Left lung (tissue), 10 donors: ENCODE results near the gene LILRB5. TPM values are rescaled to one million over a fixed set of nuclear protein-coding genes. Genes with fewer than 3 reads are reported as not detected.
"Not testable (repeated sequence)": the region's sequence is repeated elsewhere in the genome, so short reads cannot be mapped to it uniquely, and the experiment has no call there.

Experiments
- ATAC-seq: fragments of 200-7000 bp; cut with Tn5 transposase; one replicate; pipeline ENCODE4 v1.9.1; 2020; ENCODE audit warnings: moderate library complexity
- DNase-seq, 4 donors: peaks; one replicate each; pipeline ENCODE4 v3.0.0-alpha.2; 2013 to 2020
- H3K27ac ChIP-seq, 2 donors: fragments of 200-600 bp; sonication (generic) in 1 of 2; one replicate each; pipeline versions ENCODE4 v1.5.0 to v1.8.0; 2020 to 2021
- H3K27me3 ChIP-seq, 2 donors: fragments of 200-600 bp; sonication (generic) in 1 of 2; one replicate each; pipeline versions ENCODE4 v1.5.0 to v1.8.0; 2020 to 2021
- H3K36me3 ChIP-seq, 2 donors: fragments of 200-600 bp; sonication (generic) in 1 of 2; one replicate each; pipeline versions ENCODE4 v1.5.0 to v1.8.0; 2020 to 2021
- H3K4me1 ChIP-seq, 2 donors: fragments of 200-600 bp; one replicate each; pipeline ENCODE4 v1.8.0; 2021
- H3K4me3 ChIP-seq, 2 donors: fragments of 200-600 bp; sonication (generic) in 1 of 2; one replicate each; pipeline versions ENCODE4 v1.5.0 to v1.8.0; 2020 to 2021; ENCODE audit warnings: mild to moderate bottlenecking in 1 of 2
- H3K9me3 ChIP-seq, 2 donors: fragments of 200-600 bp; sonication (generic) in 1 of 2; one replicate each; pipeline versions ENCODE4 v1.5.0 to v1.8.0; 2020 to 2021
- intact Hi-C, 2 donors: fragments of 100-400 bp; cut with DNase I; formaldehyde crosslinking; loops; one replicate each; pipeline versions ENCODE4 v1.11.2 to v1.14.2; 2022
- polyA plus RNA-seq, 6 donors: library from polyadenylated mRNA; unstranded; fragments of 120-200 nt; gene quantifications; one replicate each; pipeline ENCODE4 v1.2.1, GENCODE V29; 2013; ENCODE audit not compliant: insufficient read length in 6 of 6
- total RNA-seq, 2 donors: library from RNA; stranded (reverse); fragmentation: NEBNext Ultra II Directional; extraction: Animal tissue kit (Norgen Biotek cat#: 25700); gene quantifications; one replicate each; pipeline ENCODE4 v1.2.1, GENCODE V29; 2021
- TF ChIP-seq, protein P1 (sequence below), 2 donors: fragments of 200-600 bp; sonication (generic) in 1 of 2; IDR thresholded peaks; one replicate each; pipeline versions ENCODE4 v1.5.0 to v1.8.0; 2021; ENCODE audit warnings: antibody characterized with exemption in 2 of 2
- donor health status: DM: no; HTN: yes; CAD: no.
- donor health status: DM: no; HTN: no; CAD: no.

Gene LILRB5
- total and polyA plus RNA-seq, 8 donors = 3.3 to 16.5 (median 4.7) TPM

GRCh38 chr19:54282686-54283470, 25.8 kb upstream of the LILRB5 start:
- H3K4me3 ChIP-seq = no peak overlapping the region
- intact Hi-C loops = no loop called here
- H3K27me3 ChIP-seq = peaks cover 0 to 52% of the 10 kb centered on the region in 2 donors

GRCh38 chr19:54281729-54282075, 24.6 kb upstream of the LILRB5 start:
- intact Hi-C loops, DNase-seq, ATAC-seq, H3K9me3 ChIP-seq, H3K4me3 ChIP-seq: not testable (repeated sequence)
- Histone ChIP-seq H3K27ac (peak overlapping the region in 1 of 2 donors; percentile 95), H3K36me3 (peaks cover 0 to 24% of the 10 kb centered on the region in 2 donors), H3K4me1 (peaks cover 0 to 50% of the 10 kb centered on the region in 2 donors), H3K27me3 (peaks cover 0 to 63% of the 10 kb centered on the region in 2 donors)

More at GRCh38 chr19:54282686-54283470, 25.8 kb upstream of the LILRB5 start:
- peak overlapping the region in 1 of 2 donors; percentile 95 for H3K27ac ChIP-seq
- ATAC-seq (no peak), DNase-seq (peak in 1 of 4 donors; percentile 28)
- TF ChIP-seq, protein P1, sequence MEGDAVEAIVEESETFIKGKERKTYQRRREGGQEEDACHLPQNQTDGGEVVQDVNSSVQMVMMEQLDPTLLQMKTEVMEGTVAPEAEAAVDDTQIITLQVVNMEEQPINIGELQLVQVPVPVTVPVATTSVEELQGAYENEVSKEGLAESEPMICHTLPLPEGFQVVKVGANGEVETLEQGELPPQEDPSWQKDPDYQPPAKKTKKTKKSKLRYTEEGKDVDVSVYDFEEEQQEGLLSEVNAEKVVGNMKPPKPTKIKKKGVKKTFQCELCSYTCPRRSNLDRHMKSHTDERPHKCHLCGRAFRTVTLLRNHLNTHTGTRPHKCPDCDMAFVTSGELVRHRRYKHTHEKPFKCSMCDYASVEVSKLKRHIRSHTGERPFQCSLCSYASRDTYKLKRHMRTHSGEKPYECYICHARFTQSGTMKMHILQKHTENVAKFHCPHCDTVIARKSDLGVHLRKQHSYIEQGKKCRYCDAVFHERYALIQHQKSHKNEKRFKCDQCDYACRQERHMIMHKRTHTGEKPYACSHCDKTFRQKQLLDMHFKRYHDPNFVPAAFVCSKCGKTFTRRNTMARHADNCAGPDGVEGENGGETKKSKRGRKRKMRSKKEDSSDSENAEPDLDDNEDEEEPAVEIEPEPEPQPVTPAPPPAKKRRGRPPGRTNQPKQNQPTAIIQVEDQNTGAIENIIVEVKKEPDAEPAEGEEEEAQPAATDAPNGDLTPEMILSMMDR (IDR thresholded peaks at IDR 0.05) = no peak
- peaks cover 0 to 45% of the 10 kb centered on the region in 2 donors for H3K4me1 ChIP-seq
- H3K36me3 ChIP-seq = peaks cover 0 to 14% of the 10 kb centered on the region in 2 donors
- no peaks in the 10 kb centered on the region for H3K9me3 ChIP-seq

DNA sequence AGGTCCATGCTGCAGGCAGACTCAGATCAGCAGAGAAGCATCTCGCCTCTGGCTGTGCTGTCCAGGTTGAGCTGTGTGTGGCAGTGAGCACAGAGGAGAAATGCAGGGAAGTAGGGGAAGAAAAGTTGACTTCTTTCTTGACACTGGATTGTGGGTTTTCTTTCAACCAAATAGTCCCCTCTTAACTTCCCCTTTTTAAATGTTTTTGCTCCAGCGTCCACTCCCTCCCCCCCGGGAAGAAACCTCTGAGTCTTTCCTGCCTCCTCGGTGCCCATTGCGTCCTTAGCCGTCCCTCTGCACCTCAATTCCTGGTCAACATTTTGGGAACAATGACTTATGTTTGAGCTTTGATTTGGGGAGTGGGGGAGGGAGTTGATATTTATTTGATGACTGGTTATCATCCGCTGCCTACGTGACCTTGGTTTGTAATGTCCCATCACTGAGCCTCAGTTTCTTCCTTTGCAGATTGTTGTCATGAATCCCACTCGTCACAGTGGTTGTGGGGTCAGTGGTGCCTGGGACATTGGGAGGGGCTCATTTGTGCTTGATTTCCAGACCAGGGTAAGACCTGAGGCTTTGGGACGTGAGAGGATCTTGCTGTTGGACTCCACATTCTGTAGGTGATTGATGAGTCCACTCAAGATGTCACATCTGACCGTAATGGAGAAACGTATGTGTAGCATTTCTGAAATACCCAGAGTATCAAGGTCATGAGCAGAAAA, 24.1 kb upstream of the LILRB5 start, which contains the start of gene LILRB2:
TSS of gene LILRB2 (minus strand) at position 104 of the 722 bp plus-strand sequence. CDS start 614 bp downstream, outside the sequence.
- ATAC-seq = peak; percentile 48

GRCh38 chr19:54280441-54280840, 23.4 kb upstream of the LILRB5 start:
- intact Hi-C loops = not testable (repeated sequence)

More for the DNA sequence above, 24.1 kb upstream of the LILRB5 start, which contains the start of gene LILRB2:
- peak within 1 kb of the TSS in 1 of 2 donors; percentile 49 for H3K4me3 ChIP-seq
- peaks cover 0 to 29% of the 10 kb centered on the region in 2 donors for H3K36me3 ChIP-seq
- TF ChIP-seq, protein P1 (IDR thresholded peaks at IDR 0.05) = no peak
- H3K27ac ChIP-seq = peak within 1 kb of the TSS; percentile 39 to 95
- no peak for DNase-seq
- intact Hi-C loops = no loop called here
- H3K9me3 ChIP-seq = no peaks in the 10 kb centered on the region
- H3K4me1 ChIP-seq = peaks cover 0 to 50% of the 10 kb centered on the region in 2 donors
- H3K27me3 ChIP-seq = peaks cover 0 to 63% of the 10 kb centered on the region in 2 donors

DNA sequence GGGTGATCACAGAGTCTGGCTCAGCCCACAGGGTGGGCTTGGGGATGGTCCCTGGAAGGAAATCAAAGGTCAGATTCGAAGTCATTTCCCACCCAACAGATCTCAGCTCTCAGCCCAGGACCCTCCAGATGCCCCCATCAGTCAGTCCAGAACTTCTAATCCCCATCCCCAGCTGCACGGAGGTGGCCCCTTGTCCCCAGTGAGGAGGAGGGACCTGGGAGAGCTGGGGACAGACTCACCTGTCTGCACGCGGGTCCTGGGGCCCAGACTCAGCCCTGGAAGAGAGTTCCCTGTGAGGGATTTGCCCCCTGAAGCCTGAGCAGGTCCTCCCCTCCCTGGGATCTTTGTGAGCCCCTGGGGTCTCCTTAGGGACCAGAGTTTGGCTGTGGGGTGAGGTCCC, 23.0 kb upstream of the LILRB5 start:
- intact Hi-C loops, H3K9me3 ChIP-seq, ATAC-seq, DNase-seq: not testable (repeated sequence)
- Histone ChIP-seq H3K4me3 (peak overlapping the region in 1 of 2 donors; percentile 49), H3K36me3 (peaks cover 0 to 40% of the 10 kb centered on the region in 2 donors), H3K27me3 (peaks cover 0 to 74% of the 10 kb centered on the region in 2 donors), H3K4me1 (peaks cover 0 to 50% of the 10 kb centered on the region in 2 donors), H3K27ac (peak overlapping the region; percentile 39 to 95)

More at GRCh38 chr19:54280441-54280840, 23.4 kb upstream of the LILRB5 start:
- Histone ChIP-seq H3K27me3 (peaks cover 0 to 70% of the 10 kb centered on the region in 2 donors), H3K27ac (peak overlapping the region; percentile 39 to 95), H3K4me3 (peak overlapping the region in 1 of 2 donors; percentile 49), H3K4me1 (peaks cover 0 to 50% of the 10 kb centered on the region in 2 donors), H3K36me3 (peaks cover 0 to 36% of the 10 kb centered on the region in 2 donors)
- H3K9me3 ChIP-seq = not testable (repeated sequence)
- peak in 1 of 4 donors; percentile 61 for DNase-seq
- ATAC-seq = peak; percentile 73

DNA sequence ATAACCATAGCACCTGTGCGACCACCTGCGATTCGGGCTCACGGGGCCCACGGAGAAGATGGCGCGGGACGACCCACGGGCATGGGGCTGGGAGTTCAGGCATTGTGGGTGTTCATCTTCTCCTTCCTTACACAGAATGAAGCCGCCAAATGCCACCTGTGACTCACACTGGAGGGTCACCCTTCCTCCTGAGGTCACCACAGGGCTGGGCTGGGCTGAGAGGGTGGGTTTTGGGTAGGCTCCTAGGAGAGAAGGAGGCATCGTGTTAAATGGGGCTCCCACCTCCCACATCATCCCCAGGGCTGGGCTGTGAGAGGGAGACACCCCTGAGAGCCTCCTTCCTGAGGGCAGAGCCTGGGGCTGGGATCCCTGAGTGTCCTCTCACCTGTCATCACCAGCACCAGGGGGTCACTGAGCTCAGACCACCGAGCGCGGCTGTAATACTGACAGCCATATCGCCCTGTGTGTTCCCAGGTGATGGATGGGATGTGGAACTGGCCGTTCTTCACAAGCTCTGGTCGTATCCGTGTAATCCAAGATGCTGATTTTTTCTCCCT, 22.4 kb upstream of the LILRB5 start:
- no peak for DNase-seq
- H3K36me3 ChIP-seq = peaks cover 0 to 45% of the 10 kb centered on the region in 2 donors
- TF ChIP-seq, protein P1 (IDR thresholded peaks at IDR 0.05) = no peak
- intact Hi-C loops = no loop called here
- H3K27ac ChIP-seq = peak overlapping the region in 1 of 2 donors; percentile 95
- no peak for ATAC-seq
- H3K9me3 ChIP-seq = no peaks in the 10 kb centered on the region
- peak overlapping the region in 1 of 2 donors; percentile 49 for H3K4me3 ChIP-seq
- H3K4me1 ChIP-seq = peaks cover 0 to 50% of the 10 kb centered on the region in 2 donors
- H3K27me3 ChIP-seq = peaks cover 0 to 76% of the 10 kb centered on the region in 2 donors

- intact Hi-C loops, ATAC-seq: not testable (repeated sequence)
- H3K27me3 ChIP-seq = peaks cover 0 to 75% of the 10 kb centered on the region in 2 donors
Measured at GRCh38 chr19:54278571-54279195, 21.6 kb upstream of the LILRB5 start.

DNA sequence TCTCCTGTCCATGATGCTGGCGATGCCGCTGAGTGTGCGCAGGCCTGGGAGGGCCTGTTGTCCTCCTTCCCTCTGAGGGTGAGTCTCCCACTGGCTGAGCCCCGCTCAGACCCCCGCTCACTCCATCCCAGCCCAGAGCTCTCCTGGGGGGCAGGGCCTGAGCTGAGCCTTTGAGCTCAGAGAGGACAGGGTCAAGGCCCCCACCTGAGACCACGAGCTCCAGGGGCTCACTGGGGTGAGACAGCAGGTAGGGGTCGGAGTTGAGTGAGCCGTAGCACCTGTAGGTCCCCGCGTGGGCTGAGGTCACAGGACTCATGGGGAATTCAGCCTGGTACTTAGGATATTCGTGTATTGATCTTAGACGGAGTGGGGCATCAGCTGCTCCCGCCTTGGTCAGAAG, 21.0 kb upstream of the LILRB5 start:
- DNase-seq, H3K9me3 ChIP-seq, ATAC-seq, intact Hi-C loops: not testable (repeated sequence)
- Histone ChIP-seq H3K4me1 (peaks cover 0 to 36% of the 10 kb centered on the region in 2 donors), H3K27me3 (peaks cover 0 to 69% of the 10 kb centered on the region in 2 donors), H3K36me3 (peaks cover 0 to 47% of the 10 kb centered on the region in 2 donors), H3K4me3 (peak overlapping the region in 1 of 2 donors; percentile 49), H3K27ac (peak overlapping the region in 1 of 2 donors; percentile 34)

More at GRCh38 chr19:54278571-54279195, 21.6 kb upstream of the LILRB5 start:
- Histone ChIP-seq H3K4me1 (peaks cover 0 to 42% of the 10 kb centered on the region in 2 donors), H3K4me3 (peak overlapping the region in 1 of 2 donors; percentile 49), H3K36me3 (peaks cover 0 to 47% of the 10 kb centered on the region in 2 donors)
- not testable (repeated sequence) for H3K27ac ChIP-seq, DNase-seq, H3K9me3 ChIP-seq
